Muscle of leg (tissue), 11 donors: ENCODE results near the gene CYP2S1. TPM values are rescaled to one million over a fixed set of nuclear protein-coding genes. Genes with fewer than 3 reads are reported as not detected.
"Not testable (repeated sequence)": the region's sequence is repeated elsewhere in the genome, so short reads cannot be mapped to it uniquely, and the experiment has no call there.

Source experiments
- DNase-seq: peaks from one replicate; pipeline ENCODE4 v3.0.0; 2013
- H3K27ac ChIP-seq: one replicate; pipeline ENCODE4 v1.5.1; 2013; ENCODE audit warnings: mild to moderate bottlenecking, low read length, control low read depth
- H3K27me3 ChIP-seq: one replicate; pipeline ENCODE4 v1.6.1; 2013; ENCODE audit warnings: low read length; ENCODE audit not compliant: control insufficient read depth, insufficient read depth
- H3K36me3 ChIP-seq: one replicate; pipeline ENCODE4 v1.6.1; 2013; ENCODE audit warnings: low read length; ENCODE audit not compliant: control insufficient read depth, insufficient read depth
- H3K4me1 ChIP-seq: one replicate; pipeline ENCODE4 v1.6.1; 2013; ENCODE audit warnings: low read length; ENCODE audit not compliant: control insufficient read depth, insufficient read depth
- H3K4me3 ChIP-seq: one replicate; pipeline ENCODE4 v1.5.1; 2013; ENCODE audit warnings: low read length, control low read depth
- H3K9me3 ChIP-seq: replicated peaks from 2 replicates; pipeline ENCODE4 v1.6.1; 2013; ENCODE audit warnings: low read depth, low read length; ENCODE audit not compliant: control insufficient read depth
- WGBS: methylation state at CpG from one replicate; pipeline ENCODE4 v1.1.5; 2013; ENCODE audit warnings: missing lambda C conversion rate; ENCODE audit not compliant: insufficient coverage; 5-methylcytosine and 5-hydroxymethylcytosine counted together
- polyA plus RNA-seq, 8 donors: library from polyadenylated mRNA; unstranded; fragments of 120-200 nt; gene quantifications; one replicate each; pipeline versions ENCODE4 v1.2.1 to v1.2.3, GENCODE V29; 2013; ENCODE audit warnings: inconsistent platforms in 1 of 8, low replicate concordance in 1 of 8; ENCODE audit not compliant: insufficient read length in 8 of 8, insufficient read depth in 1 of 8
- total RNA-seq: library from RNA; stranded (reverse); fragments of 120-200 nt; gene quantifications from one replicate; pipeline ENCODE4 v1.2.4, GENCODE V29; 2013

CYP2S1 gene
- total and polyA plus RNA-seq, 9 donors: 0.09 to 3.5 (median 0.48) TPM

DNA sequence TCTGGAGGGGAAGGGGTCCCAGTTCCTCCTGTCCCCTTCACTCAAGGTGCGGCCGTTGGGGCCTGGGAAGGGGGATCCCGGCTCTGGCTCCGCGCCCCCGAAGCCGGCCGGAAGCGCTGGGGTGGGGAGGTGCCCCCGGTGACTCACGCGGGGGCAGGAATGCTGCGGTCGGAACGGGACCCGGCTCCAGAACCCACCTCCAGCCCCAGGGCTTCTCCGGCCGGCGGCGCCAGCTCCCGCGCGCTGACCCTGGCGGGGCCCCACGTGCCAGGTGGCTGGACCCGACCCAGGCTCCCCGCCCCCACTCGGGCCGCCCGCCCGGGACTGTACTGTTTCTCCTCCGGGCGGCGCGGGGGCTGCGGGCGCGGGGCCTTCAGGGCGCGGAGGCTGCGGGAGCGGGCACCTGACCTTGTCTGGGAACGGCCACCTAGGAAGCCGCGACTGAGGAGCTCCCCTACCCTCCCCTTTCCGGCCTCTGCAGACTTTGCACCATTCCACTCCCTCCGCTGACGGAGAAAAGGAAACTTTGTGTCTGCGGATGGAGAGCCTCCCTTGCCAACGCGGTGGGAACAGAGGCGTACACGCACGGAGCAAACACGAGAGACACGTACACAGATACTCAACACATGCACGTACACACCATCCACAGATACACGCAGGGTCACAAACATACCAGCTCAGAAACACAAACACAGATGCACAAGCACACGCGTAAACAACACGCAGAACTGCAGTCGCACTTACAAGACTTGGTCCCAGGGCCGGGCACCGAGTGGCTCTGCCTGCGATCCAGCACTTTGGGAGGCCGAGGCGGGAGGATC, 33.2 kb downstream of the CYP2S1 start:
- WGBS: 5% methylated on average over 60 of the region's 67 CpGs
- H3K27ac ChIP-seq: peak overlapping the region; percentile 92
- H3K9me3 ChIP-seq: no peaks in the 10 kb centered on the region
- H3K27me3 ChIP-seq: no peaks in the 10 kb centered on the region
- peaks cover 24% of the 10 kb centered on the region for H3K36me3 ChIP-seq
- DNase-seq: peak; percentile 79
- peak overlapping the region; percentile 52 for H3K4me3 ChIP-seq
- H3K4me1 ChIP-seq: peaks cover 32% of the 10 kb centered on the region

DNA sequence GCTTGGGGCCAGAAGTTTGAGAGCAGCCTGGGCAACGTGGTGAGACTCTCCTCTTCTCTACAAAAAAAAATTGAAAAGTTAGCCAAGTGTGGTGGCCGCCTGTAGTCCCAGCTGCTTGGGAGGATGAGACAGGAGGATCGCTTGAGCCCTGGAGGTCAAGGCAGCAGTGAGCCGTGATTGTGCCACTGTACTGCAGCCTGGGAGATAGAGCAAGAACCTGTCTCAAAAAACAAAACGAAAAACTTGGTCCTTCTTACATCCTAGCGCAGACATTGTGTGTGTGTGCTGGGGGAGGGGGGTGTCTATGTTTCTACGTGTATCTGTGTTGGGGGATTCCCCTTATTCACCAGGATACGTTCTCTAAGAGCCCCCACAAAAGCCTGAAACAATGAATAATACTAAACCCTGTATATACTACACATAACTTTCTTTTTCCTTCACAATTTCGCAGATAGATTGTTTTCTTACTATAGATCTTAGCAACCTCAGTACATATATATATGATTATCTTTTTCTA, 33.9 kb downstream of the CYP2S1 start:
- H3K27ac ChIP-seq: peak overlapping the region; percentile 92
- no peaks in the 10 kb centered on the region for H3K9me3 ChIP-seq
- WGBS: no CpG with 5 or more reads among the region's 9 CpGs

DNA sequence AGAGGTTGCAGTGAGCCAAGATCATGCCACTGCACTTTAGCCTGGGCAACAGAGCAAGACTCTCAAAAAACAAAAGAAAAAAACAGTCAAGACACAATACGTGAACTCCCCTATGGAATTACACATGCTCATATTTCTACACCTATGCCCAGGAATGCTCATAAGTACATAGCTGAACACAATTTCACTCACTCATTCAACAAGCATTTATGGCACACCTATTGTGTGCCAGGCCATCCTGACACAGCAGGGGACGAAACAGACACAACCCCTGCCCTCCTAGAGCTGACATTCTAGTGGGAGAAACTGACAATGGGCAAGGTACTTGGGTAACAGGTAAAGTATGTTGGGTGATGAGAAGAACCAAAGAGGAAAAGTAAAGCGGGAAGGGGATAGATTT, 35.5 kb downstream of the CYP2S1 start:
- Histone ChIP-seq H3K4me1 (peaks cover 23% of the 10 kb centered on the region), H3K4me3 (no peak overlapping the region), H3K27ac (no peak overlapping the region), H3K27me3 (no peaks in the 10 kb centered on the region), H3K36me3 (peaks cover 20% of the 10 kb centered on the region), H3K9me3 (no peaks in the 10 kb centered on the region)
- no CpG with 5 or more reads among the region's 3 CpGs for WGBS
- no peak for DNase-seq

More for the DNA sequence above, 33.9 kb downstream of the CYP2S1 start:
- H3K4me3 ChIP-seq: peak overlapping the region; percentile 43
- peaks cover 19% of the 10 kb centered on the region for H3K36me3 ChIP-seq
- no peaks in the 10 kb centered on the region for H3K27me3 ChIP-seq
- H3K4me1 ChIP-seq: peaks cover 25% of the 10 kb centered on the region
- no peak for DNase-seq

DNA sequence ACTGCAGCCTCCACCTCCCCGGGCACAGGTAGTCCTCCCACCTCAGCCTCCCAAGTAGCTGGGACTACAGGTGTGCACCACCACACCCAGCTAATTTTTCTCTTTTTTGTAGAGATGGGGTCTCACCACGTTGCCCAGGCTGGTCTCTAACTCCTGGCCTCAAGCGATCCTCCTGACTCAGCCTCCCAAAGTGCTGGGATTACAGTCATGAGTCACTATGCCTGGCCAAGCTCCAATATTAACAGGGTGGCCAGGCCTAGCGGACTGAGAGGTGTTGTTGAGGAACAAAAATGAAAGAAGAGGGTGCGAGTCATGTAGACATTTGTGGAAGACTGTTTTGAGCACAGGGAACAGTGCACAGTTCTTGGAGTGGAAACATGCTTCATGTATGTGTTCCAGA, 36.3 kb downstream of the CYP2S1 start:
- not testable (repeated sequence) for H3K27me3 ChIP-seq, H3K27ac ChIP-seq, DNase-seq, H3K9me3 ChIP-seq, H3K4me3 ChIP-seq
- 78% methylated on average over 2 of the region's 5 CpGs for whole genome bisulfite sequencing
- Histone ChIP-seq H3K36me3 (peaks cover 23% of the 10 kb centered on the region), H3K4me1 (peaks cover 17% of the 10 kb centered on the region)

DNA sequence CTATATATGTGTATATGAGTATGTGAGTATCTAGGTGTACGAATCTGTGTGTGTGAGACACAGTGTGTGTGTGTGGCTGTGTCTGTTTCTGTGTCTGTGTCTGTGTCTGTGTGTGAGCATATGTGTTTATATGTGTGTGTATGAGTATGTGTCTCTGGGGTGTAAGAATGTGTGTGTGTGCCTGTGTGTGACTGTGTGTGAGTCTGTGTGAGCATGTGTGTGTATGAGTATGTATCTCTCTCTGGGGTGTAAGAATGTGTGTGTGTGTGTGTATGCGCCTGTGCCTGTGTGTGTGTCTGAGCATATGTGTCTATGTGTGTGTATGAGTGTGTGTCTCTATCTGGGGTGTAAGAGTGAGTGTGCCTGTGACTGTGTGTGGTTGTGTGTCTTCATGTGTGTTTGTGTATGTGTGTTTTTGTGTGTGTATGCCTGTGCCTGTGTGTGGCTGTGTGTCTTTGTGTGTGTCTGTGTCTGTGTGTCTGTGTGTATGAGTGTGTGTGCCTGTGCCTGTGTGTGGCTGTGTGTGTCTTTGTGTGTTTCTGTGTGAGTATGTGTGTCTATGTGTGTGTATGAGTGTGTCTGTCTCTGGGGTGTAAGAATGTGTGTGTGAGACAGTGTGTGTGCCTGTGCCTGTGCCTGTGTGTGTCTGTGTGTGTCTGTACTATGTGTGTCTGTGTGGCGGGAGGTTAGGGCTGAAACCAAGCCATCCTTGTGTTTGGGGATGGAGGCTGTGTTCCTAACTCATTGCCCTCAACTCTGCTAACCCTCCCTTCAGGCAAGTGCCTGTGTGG, 37.2 kb downstream of the CYP2S1 start:
- 82% methylated on average over 2 of the region's 3 CpGs for WGBS
- no peak overlapping the region for H3K4me3 ChIP-seq
- no peak for DNase-seq
- H3K9me3 ChIP-seq: no peaks in the 10 kb centered on the region
- H3K27me3 ChIP-seq: no peaks in the 10 kb centered on the region
- H3K27ac ChIP-seq: no peak overlapping the region
- peaks cover 27% of the 10 kb centered on the region for H3K36me3 ChIP-seq
- peaks cover 15% of the 10 kb centered on the region for H3K4me1 ChIP-seq

DNA sequence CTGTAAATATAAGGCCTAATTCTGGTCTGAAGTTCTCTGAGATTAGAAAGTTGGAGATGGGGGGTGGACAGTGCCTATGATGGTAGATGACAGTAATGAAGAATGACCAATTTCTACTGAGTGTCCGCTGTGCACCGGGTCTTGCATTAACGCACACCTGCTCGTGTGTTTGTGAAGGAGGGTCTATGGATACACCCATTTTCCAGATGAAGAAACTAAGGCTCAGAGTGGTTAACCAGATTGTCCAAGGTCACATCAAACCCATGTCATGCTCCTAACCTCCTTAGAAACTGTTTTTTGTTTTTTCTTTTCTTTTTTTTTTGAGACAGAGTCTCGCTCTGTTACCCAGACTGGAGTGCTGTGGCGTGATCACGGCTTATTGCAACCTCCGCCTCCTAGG, 39.7 kb downstream of the CYP2S1 start:
- Histone ChIP-seq H3K4me3 (no peak overlapping the region), H3K36me3 (peaks cover 34% of the 10 kb centered on the region), H3K27ac (no peak overlapping the region), H3K9me3 (no peaks in the 10 kb centered on the region), H3K4me1 (no peaks in the 10 kb centered on the region), H3K27me3 (no peaks in the 10 kb centered on the region)
- DNase-seq: no peak
- WGBS: 85% methylated on average over 4 of the region's 8 CpGs

DNA sequence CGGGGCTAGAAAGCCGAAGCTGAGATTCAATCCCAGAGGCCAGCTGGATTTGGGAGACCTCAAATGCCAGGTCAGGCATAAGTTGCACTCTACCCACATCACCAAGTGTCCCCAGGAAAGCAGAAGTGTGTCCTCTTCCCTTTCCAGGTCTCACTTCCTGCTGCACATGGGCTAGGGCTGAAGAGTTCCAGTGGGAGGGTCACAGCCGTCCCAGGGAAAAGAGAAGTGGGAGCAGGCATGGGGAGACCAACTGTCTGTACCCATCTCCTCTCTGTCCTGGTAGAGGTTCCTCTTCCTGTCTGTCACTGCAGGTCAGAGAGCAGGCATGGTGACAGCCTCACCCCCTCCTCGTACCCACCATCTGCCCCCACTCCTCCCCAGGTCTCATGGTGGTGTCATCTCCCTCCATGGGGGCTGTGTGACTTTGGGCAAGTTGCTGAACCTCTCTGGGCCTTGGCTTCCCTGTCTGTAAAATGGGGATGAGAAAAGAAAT, 40.8 kb downstream of the CYP2S1 start:
- no peaks in the 10 kb centered on the region for H3K27me3 ChIP-seq
- H3K4me3 ChIP-seq: no peak overlapping the region
- H3K4me1 ChIP-seq: no peaks in the 10 kb centered on the region
- H3K27ac ChIP-seq: no peak overlapping the region
- WGBS: 47% methylated on average over 2 of the region's 4 CpGs
- DNase-seq: peak; percentile 80
- H3K9me3 ChIP-seq: no peaks in the 10 kb centered on the region
- peaks cover 44% of the 10 kb centered on the region for H3K36me3 ChIP-seq

DNA sequence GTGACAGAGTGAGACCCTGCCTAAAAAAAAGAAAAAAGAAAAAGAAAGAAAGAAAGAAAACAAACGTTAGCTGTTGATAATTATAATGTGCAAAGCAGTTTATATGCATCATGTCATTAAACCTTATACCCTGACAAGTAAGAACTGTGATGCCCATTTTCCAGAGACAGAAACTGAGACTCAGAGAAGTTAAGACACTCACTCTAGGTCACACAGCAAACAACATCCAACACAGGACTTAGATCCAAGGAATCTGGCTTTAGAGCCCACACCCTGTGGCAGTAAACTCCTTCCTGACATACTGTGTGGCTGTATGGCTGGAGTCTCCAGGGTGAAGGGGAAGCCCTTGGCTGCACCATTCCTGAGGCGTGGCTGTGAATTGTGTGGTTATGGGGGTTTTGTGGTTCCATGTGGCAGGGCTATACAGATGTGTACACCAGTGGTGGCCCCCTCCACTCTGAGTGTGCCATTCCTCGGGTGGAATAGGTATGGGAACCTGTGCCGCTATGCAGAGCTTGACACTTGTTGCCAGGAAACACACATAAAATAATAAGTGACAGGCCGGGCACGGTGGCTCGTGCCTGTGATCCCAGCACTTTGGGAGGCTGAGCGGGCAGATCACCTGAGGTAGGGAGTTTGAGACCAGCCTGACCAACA, 41.6 kb downstream of the CYP2S1 start:
- Histone ChIP-seq H3K36me3 (peaks cover 52% of the 10 kb centered on the region), H3K27ac (no peak overlapping the region), H3K4me1 (no peaks in the 10 kb centered on the region), H3K27me3 (no peaks in the 10 kb centered on the region), H3K4me3 (no peak overlapping the region), H3K9me3 (no peaks in the 10 kb centered on the region)
- DNase-seq: no peak
- WGBS: 80% methylated on average over 5 of the region's 8 CpGs

DNA sequence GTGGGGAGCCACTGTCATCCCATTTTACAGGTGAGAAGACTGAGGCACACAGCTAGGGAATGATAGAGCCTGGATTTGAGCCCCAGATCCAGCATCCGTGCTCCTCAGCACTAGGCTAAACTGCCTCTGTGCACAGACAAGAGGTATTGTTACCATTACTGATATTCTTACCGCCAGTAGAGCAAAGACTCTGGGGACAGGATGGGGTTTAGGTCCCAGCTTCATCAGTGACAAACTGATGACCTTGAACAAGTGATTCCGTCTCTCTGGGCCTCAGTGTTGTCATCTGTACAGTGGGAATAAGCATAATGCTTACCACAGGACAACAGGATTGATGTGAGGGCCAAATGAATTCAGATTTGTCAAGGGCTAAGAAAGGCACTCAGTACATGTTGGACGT, 42.5 kb downstream of the CYP2S1 start:
- Histone ChIP-seq H3K9me3 (no peaks in the 10 kb centered on the region), H3K36me3 (peaks cover 57% of the 10 kb centered on the region), H3K27ac (no peak overlapping the region), H3K27me3 (no peaks in the 10 kb centered on the region), H3K4me3 (no peak overlapping the region), H3K4me1 (no peaks in the 10 kb centered on the region)
- 100% methylated on average over 1 of the region's 4 CpGs for WGBS
- no peak for DNase-seq

DNA sequence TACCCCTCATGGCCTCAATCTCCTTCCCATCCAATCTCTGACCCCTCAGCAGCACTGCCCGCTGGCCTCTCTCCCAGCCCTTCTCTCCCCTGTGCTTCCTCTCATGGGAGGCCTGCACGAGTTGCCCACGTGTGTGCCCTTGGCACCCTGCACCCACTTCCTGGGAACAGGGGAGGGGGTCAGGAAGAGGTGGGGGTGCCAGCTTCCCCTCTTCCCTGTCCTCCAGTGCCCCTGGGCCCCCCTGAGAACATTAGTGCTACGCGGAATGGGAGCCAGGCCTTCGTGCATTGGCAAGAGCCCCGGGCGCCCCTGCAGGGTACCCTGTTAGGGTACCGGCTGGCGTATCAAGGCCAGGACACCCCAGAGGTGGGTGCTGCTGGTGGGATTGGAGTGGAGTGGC, 45.2 kb downstream of the CYP2S1 start:
- Histone ChIP-seq H3K27ac (no peak overlapping the region), H3K4me3 (no peak overlapping the region), H3K36me3 (peaks cover 58% of the 10 kb centered on the region), H3K9me3 (no peaks in the 10 kb centered on the region), H3K4me1 (no peaks in the 10 kb centered on the region), H3K27me3 (no peaks in the 10 kb centered on the region)
- no peak for DNase-seq
- 97% methylated on average over 4 of the region's 10 CpGs for WGBS
